Cardiac fibroblast (primary cell): ENCODE measurements around the gene C5AR1.
A peak's percentile ranks its signal among the peaks of the same experiment; 100 is the strongest.
"Not testable (repeated sequence)": the region's sequence is repeated elsewhere in the genome, so short reads cannot be mapped to it uniquely, and the experiment has no call there.

Experiments
- DNase-seq, 2 donors: peaks; one replicate each; pipeline versions ENCODE4 v3.0.0 to v3.0.0-alpha.2; 2010; ENCODE audit warnings: low read depth in 2 of 2
- H3K4me3 ChIP-seq, 2 donors: replicated peaks in 1 of 2; 1 replicate in 1 of 2; 2 replicates in 1 of 2; pipeline ENCODE4 v1.5.1; 2011; ENCODE audit warnings: low read depth in 2 of 2, low read length in 2 of 2, mild to moderate bottlenecking in 2 of 2, moderate library complexity in 1 of 2
- CTCF ChIP-seq: IDR thresholded peaks from one replicate; pipeline ENCODE4 v1.5.1; 2011; ENCODE audit warnings: low read depth, mild to moderate bottlenecking, low read length, inconsistent platforms

The C5AR1 gene

GRCh38 chr19:47331931-47332547 lies 22.4 kb downstream of the C5AR1 start, which contains the start of gene C5AR2:
Gene C5AR2 (plus strand): TSS chr19:47332175. CDS start chr19:47340800, 8,625 bp downstream.
- peak; percentile 13 to 45 for DNase-seq
- TF ChIP-seq CTCF, result no peak
- peak within 1 kb of the TSS in 1 of 2 donors; percentile 21 for H3K4me3 ChIP-seq

GRCh38 chr19:47336765-47337718 lies 27.4 kb downstream of the C5AR1 start:
- H3K4me3 ChIP-seq, DNase-seq: not testable (repeated sequence)

GRCh38 chr19:47339196-47339880 lies 29.7 kb downstream of the C5AR1 start:
- no peak for DNase-seq
- no peak overlapping the region for H3K4me3 ChIP-seq
- TF ChIP-seq CTCF, result no peak

GRCh38 chr19:47340477-47341208 lies 31.0 kb downstream of the C5AR1 start:
- DNase-seq, result no peak
- TF ChIP-seq CTCF, result no peak
- H3K4me3 ChIP-seq, result no peak overlapping the region

- TF ChIP-seq CTCF, result no peak
- H3K4me3 ChIP-seq, result no peak overlapping the region
These were observed 32.1 kb downstream of the C5AR1 start for GRCh38 chr19:47341734-47342133.

GRCh38 chr19:47343194-47343802 lies 33.6 kb downstream of the C5AR1 start:
- no peak for DNase-seq
- no peak for TF ChIP-seq CTCF

More at GRCh38 chr19:47341734-47342133, 32.1 kb downstream of the C5AR1 start:
- no peak for DNase-seq

More at GRCh38 chr19:47343194-47343802, 33.6 kb downstream of the C5AR1 start:
- no peak overlapping the region for H3K4me3 ChIP-seq
